Stimulated activated CD8-positive, alpha-beta memory T cell treated with anti-CD3 and anti-CD28 coated beads, Interleukin-7, amount 100 ng/mL, for 4 hours (primary cell): ENCODE measurements around the gene TBCA.
"Not testable (repeated sequence)": the region's sequence is repeated elsewhere in the genome, so short reads cannot be mapped to it uniquely, and the experiment has no call there.

ENCODE experiments used
- DNase-seq, 2 donors: peaks; one replicate each; pipeline ENCODE4 v3.0.0-alpha.2; 2020; ENCODE audit warnings: low read depth in 2 of 2

Gene TBCA

DNA sequence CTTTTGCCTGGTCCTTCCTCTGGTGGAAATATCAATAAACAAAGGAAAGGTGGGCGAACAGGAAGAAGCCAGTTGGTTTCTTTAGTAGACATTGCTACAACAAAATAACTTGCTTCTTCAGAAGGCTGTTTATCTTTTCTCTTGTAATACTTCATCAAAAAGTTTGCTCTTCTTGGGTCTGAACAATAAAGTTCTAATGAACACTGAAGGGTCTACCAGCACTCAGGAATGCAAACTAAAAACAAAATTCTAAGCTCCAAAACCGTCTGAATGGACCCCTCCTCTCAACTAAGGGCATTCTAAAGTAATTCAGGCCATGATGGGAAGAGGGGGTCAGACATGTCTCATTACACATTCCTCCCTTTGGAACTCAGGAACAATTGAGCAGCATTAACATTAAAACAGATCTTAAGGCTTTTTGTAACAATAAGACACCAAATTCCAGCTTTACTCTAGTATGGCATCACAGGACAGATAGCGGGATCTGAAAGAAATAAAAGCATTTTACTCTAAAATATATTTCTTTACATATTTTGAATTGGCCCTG, 2.3 kb downstream of the TBCA start:
- no peak for DNase-seq

DNA sequence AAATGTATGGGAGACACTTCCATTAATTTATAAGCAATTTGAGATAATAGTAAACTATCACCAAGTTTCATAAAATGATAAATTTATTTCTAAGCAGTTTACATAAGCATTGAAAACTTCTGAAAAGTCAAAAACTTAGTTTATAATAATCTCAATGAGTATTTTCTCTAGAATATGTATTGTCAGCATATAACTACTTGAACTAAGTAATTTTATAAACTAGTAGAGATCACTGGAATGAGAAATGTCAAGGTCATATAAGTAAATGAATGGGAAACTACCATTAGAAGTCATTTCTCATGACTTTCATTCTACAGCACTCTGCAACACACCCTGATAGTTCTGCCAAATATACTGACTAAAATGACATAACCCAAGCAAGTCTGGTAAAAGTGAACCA, 3.4 kb downstream of the TBCA start:
- DNase-seq: no peak

DNA sequence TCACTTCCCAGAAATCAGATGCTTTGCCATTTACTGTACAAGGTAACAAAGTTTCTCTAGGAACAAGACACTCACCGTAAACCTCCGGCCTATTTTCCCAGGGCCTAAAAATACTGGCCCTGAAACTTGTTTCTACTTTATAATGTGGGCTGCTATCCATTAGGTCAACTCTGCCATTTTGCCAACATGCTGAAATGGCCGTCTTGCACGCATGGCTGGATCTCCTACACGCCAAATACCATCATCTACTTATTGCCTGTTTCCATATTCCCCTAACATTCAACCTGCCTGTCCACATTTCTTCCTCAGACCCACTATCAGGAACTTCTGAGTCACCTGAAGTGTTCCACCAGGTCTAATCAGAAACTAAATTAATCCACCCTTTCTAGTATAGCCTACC, 4.7 kb downstream of the TBCA start:
- DNase-seq: no peak

DNA sequence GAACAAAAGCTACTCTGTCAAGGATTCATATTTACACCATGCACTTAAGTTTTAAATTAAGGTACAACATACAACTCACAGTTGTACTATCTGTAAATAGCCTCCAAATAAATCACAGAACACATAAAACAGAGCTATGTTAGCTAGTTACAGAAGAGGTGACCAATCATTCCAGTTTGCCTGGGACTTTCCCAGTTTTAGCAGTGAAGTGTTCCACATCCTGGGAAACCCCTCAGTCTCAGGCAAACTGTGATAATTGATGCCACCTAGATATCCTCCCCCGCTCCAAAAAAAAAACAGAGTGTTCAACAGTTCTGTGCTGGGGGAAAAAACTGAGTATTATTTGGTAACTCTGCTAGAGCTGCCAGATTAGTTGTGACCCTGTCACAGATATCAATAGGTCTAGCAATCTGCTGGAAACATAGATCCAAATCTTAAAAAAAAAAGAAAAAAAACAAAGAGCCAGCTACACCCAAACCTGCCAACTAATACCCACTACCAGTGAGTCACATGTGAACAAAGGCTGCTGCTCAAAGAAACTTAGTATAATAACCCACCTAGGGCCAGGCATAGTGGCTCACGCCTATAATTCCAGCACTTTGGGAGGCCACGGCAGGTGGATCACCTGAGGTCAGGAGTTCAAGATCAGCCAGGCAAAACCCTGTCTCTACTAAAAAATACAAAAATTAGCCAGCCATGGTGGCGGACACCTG, 5.7 kb downstream of the TBCA start:
- no peak for DNase-seq

DNA sequence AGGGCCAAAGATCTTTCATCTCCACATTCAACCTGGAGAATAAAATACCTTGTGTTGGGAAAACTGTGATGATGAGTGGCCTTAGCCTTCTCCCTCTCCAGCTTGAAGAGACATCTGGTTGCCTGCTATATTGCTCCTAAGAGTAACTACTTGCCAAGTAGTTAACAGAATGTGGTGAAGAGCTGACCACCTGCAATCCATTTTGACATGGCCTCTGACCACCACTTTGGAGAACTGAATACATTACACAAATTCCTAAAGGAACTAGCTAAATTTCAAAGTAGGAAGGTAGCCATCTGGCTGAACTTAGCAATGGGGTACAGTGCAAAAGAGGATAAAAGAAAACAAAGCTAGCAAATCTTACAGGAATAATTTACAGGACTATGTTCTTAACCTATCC, 7.2 kb downstream of the TBCA start:
- DNase-seq: no peak

DNA sequence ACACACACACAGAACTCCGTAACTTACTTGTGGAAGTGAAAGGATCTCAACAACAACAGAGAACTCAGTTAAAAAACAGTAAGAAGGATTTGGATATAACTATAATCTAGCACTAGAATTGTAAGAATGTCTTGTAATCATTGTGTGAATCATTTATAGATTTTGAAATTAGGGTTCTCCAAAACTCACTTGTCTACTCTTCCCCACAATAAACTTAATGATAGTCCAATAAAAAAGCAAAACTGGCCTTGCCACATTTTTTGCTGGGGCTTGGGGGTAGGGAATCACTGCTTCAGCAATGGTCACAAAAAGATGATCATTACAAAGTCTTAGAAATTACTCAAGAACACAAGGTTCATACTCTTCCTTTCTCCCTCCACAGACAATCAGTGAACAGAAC, 8.8 kb downstream of the TBCA start:
- DNase-seq: no peak

DNA sequence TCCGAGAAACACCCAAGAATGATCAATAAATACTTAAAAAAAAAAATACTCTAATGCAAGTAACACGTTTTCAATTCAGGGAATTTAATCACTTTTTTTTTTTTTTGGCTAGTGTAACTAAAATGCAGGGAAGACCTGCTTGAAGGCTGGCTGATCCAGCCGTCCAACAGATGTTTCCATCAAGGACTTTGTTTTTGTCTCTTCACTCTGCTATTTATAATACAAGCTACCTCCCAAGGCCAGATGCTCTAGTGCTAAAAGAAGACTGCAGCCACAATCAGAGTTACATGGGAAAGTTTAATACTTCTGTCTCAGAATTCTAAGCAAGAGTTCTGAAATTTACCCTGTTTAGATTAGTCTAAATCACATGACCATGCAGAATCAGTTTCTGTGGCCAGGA, 14.5 kb downstream of the TBCA start:
- no peak for DNase-seq

DNA sequence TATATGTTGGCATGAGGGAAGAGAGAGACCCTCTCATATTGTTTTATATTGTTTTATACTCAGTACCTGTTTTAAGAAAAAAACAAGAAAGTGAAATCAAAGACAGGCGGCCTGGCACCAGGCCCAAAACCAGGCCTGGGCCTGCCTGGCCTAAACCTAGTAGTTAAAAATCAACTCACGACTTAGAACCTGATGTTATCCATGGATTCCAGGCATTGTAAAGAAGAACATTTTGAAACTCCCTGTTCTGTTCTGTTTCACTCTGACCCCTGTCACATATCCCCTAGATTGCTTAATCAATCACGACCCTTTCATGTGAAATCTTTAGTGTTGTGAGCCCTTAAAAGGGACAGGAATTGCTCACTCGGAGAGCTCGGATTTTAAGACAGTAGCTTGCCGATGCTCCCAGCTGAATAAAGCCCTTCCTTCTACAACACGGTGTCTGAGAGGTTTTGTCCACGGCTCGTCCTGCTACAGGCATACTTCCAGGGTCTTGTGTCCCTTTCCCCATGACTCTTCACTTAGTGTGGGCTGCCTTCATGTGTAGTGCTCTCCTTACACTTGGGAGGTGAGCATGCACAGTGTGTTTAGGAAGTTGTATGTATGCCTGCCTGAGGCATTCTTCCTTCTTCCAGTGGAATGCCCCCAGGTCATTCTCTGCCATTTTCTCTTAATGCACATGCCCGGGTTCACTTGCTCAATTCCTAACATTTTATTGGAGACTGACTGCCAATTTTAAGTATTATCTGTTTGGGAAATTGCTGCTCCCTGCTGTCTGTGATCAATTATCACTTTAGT, 17.8 kb downstream of the TBCA start:
- DNase-seq: no peak

DNA sequence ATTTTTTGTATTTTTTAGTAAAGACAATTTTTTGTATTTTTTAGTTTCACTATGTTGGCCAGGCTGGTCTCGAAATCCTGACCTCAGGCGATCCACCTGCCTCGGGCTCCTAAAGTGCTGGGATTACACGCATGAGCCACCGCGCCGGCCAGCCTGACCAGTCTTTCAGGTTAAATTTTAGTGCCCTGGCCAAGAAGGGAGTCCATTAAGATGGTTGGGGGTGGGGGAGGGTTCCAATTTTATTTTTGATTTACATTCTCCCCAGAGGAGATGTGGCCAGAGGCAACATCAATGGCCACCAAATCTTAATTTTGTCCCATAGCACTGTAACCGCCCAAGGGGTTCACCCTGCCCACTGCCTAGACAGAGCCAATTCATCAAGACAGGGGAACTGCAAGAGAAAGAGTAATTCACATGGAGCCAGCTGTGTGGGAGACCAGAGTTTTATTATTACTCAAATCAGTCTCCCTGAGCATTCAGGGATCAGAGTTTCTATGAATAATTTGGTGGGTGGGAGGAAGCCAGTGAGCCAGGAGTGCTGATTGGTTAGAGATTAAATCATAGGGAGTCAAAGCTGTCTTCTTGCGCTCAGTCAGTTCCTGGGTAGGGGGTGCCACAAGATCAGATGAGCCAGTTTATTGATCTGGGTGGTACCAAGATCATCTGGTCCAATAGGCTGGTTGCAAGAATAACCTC, 24.7 kb downstream of the TBCA start:
- no peak for DNase-seq

DNA sequence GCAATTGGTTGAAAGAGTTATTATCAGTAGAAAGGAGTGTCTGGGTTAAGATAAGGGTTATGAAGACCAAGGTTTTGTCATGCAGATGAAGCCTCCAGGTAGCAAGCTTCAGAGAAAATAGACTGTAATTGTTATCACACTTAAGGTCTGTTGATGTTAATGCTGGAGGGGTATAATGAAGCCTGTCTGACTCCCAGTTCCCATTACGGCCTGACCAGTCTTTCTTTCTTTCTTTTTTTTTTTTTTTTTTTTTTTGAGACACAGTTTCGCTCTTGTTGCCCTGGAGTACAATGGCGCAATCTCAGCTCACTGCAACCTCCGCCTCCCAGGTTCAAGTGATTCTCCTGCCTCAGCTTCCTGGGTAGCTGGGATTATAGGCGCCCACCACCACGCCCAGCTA, 25.2 kb downstream of the TBCA start:
- not testable (repeated sequence) for DNase-seq

DNA sequence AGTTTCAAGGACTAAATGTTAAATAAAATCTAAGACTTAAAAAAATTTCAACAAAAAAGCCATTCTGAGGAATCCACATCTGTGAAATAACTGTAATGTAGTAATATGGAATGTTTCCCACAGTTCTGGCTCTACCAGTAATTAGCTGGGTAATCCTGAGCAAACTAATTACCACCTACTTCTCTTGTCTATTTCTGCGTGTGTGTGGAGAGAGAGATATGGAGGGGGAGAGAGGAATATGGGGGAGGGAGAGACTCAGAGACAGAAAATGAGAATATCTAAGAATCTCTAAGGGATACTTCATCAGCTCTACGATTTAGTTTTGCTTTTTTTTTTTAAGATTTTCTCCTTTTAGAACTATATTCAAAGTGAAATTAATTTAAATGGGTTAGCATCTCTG, 28.0 kb downstream of the TBCA start:
- no peak for DNase-seq

DNA sequence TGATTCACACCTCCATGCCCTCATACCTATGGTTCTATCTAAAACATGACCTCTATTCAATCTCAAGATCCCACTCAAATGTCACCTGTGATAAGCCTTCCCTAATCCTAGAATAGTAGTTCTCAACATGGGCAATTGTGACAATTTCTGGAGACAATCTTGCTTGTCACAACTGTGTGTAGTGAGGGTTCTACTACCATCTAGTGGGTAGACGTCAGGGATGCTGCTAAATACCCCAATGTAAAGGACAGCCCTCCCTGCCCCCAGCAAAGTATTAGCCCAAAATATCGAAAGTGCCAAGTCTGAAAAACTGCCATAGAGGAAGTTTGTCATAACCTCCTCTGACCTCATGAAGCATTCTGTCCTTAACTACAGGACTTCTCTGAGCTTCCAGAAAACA, 32.0 kb downstream of the TBCA start:
- DNase-seq: no peak

DNA sequence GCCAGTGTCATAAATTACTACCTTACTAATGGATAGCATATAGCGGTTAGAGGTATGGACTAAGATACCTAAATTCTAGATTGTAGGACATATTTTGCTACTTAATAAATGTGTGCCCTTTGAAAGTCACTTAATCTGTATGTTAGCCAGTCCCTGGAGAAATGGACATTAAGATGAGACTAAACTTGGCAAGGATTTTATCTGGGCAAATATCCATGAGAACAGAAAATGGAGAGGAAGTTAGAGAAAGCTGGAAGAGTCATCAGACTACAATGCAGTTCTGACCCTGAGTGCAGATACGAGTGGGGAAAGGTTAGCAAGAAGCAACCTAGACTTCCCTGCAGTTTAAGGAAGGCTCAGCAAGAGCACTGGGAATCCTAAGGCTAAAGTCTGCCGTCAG, 33.0 kb downstream of the TBCA start:
- no peak for DNase-seq

DNA sequence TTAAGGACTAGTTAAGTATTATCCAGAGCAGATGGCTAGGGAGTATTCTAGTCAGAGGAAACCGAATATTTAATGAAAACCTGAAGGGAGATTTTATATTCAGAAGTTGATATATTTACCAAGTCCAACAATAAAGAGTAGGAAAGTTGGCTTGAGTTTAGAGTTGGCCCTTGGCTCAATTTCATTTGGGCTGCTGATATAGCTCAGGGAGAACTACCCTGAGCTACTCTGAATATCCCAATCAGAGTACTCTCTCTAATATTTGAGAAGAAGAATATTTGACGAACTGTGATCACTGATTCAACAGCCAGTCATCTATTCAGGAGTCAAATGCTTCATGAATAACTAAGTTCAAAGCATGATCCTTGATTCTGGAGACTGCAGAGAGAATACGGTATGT, 34.5 kb downstream of the TBCA start:
- no peak for DNase-seq

DNA sequence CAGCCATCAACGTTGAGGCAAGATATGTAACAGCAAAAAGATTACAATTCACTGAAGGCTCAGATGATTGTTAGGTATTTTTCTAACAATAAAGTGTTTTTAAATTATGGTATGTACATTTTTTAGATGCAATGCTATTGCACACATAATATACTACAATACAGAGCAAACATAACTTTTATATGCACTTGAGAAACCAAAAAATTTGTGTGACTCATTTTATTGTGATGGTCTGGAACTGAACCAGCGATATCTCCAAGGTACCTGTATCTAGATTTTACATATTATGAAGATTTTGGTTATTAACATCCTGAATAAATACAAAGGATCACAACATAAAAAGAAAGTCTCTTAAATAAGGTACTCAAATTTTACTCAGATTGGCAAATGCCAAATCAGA, 41.3 kb downstream of the TBCA start:
- DNase-seq: no peak

DNA sequence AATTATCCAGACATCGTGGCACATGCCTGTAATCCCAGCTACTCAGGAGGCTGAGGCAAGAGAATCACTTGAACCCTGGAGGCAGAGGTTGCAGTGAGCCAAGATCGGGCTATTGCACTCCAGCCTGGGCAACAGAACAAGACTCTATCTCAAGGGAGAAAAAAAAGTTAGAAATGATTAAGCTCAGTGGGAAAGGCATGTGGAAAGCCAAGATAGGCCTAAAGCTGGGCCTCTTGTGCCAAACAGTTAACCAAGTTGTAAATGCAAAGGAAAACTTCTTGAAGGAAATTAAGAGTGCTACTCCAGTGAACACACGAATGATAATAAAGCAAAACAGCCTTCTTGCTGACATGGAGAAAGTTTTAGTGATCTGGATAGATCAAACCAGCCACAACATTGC, 43.0 kb downstream of the TBCA start:
- DNase-seq: no peak

DNA sequence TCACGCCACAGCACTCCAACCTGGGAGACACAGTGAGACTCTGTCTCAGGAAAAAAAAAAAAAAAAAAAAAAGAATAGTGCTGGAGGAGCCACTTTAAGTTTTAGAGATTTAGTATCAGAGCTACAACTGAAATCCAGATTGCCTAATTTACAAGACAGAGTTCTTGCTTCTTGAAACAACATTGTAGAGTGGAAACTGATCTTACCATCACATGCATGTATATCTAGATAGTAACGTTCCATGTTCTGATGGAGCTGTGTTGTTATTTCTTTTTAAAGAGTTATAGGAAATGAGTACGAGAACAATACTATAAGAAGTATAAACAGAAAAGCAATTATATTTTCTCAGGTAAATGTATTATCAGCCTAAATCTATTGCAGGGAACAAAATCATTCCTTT, 48.9 kb downstream of the TBCA start:
- DNase-seq: no peak

DNA sequence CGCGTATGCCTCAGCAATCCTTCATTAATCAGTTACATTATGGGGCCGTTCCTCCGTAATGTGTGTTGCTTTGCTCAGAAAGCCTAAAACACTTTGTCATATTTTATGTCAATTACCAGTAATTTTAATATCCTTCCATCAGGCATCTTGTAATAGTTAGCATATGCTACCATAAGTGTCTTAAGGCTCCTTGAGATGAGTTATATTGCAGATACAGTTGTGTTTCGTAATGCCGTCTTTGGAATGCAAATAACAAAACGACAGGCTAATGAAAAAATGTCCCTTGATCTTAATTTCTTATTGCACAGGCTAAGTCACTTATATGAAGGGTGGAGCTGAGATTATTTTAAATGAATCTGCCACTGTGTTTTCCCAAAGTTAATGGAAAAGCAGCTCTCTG, 50.5 kb downstream of the TBCA start:
- DNase-seq: no peak

DNA sequence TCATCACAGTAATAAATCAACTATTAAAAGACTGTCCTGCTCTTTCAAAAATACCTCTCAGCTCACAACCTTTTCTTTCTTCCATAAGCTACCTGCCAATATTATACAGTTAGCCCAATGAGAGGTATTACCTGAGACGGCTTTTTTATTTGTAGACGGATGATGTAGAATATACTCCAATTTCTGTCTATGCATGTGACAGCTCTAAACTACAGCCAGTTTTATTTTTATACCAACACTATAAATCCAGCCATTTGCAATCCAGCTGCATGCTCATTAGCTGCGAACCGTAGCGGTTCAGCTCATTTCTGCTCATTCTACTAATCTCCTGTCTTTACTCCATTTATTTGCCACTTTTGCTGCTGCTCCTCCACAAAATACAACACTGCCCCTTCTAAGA, 51.2 kb downstream of the TBCA start:
- no peak for DNase-seq

DNA sequence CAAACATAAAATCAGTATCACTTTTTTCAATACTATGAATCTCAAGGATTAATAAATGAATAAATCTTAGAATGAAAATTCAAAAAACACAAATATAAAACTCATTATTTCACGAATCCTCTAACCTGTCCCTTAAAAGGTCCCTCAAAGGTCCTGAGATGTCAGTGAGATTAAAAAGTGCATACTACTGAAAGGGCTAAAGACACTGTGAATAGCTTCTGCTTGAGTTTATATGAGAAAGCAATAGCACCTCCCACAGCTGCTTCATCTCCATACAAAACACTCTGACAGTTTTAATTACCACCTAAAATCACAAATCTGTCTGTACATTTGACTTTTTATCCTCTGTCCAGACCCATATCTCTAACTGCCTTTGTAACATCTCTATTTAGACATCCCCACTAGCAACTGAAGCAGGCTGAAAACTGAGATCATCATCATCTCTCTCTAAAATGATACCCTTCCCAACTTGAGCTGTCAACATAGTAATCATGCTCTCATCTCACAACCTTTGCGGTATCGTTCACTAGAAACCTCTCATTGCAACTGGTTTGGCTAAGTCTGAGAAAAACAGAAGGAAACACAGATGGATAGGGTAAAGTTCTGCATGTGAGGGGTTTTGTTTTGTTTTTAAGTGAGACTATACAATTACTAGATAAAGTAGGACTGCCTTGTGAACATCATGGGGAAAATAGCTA, 56.3 kb downstream of the TBCA start:
- DNase-seq: no peak

DNA sequence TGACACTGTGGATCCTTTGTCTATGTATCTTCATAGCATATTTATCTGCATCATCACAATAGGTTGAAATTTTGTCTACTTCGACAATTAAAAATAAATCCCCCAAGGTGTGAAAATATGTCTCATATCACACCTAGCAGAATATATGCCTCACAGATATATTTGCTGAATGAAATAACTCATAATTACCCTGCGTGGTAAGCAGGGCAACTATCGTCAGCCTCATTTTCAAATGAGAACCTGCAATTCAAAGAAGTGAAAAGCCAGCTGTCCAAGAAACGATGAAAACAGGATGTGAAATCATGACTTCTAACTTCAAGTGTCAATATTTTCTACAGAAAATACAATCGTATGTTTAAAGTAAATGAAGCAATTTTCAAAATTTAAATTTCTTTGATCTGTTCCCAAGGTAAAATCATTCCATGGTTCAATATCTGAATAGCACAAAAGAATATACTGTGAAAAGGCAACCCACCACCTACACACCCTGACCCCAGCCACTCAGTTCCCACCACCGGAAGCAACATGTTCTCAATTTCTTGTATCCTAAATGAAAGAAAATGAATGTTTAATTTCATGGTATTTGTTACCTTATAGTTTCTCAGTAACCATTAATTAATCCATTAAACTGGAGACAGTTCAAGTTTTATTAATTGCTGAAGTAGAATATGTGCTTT, 57.1 kb downstream of the TBCA start:
- no peak for DNase-seq
